Activated T-helper 1 cell treated with anti-CD3 and anti-CD28 coated beads, Interleukin-12 subunit alpha, Interleukin-12 subunit beta, Interleukin-2, Interleukin-4 antibody, amounts not matched to agents 30 ng/mL and 10 ng/mL and 1 ng/mL, durations not matched to agents 14 hours and 24 hours and 36 hours (primary cell): Measurements from ENCODE around the gene MLN. TPM values are rescaled to one million over a fixed set of nuclear protein-coding genes. Genes with fewer than 3 reads are reported as not detected.
"Not testable (repeated sequence)": the region's sequence is repeated elsewhere in the genome, so short reads cannot be mapped to it uniquely, and the experiment has no call there.

Source experiments
- DNase-seq: peaks from one replicate; pipeline ENCODE4 v3.0.0; 2021; ENCODE audit warnings: low spot score
- H3K27ac Mint-ChIP-seq: one replicate; pipeline ENCODE4 v1.8.0; 2021; ENCODE audit warnings: mild to moderate bottlenecking, mixed read lengths
- H3K27me3 Mint-ChIP-seq: one replicate; pipeline ENCODE4 v1.8.0; 2022; ENCODE audit warnings: mild to moderate bottlenecking, moderate library complexity, mixed read lengths; ENCODE audit not compliant: insufficient read depth
- H3K36me3 Mint-ChIP-seq: one replicate; pipeline ENCODE4 v1.8.0; 2021; ENCODE audit warnings: low read depth, mixed read lengths
- H3K4me1 Mint-ChIP-seq: one replicate; pipeline ENCODE4 v1.8.0; 2021; ENCODE audit warnings: low read depth, mixed read lengths
- H3K4me3 Mint-ChIP-seq: one replicate; pipeline ENCODE4 v1.8.0; 2021; ENCODE audit warnings: mild to moderate bottlenecking, moderate library complexity, mixed read lengths
- H3K9me3 Mint-ChIP-seq: one replicate; pipeline ENCODE4 v1.8.0; 2021; ENCODE audit warnings: mixed read lengths
- intact Hi-C: fragments of 100-400 bp; cut with micrococcal nuclease; formaldehyde crosslinking; loops from one replicate; pipeline ENCODE4 v1.15.1; 2024
- total RNA-seq: library from RNA; stranded (reverse); gene quantifications from 2 replicates; pipeline ENCODE4 v1.2.3, GENCODE V29; 2022

Gene MLN
- total RNA-seq, 1 donor from 2014 or later = not detected

- DNase-seq = no peak
- H3K36me3 Mint-ChIP-seq = no peaks in the 10 kb centered on the region
- peak overlapping the region; percentile 16 for H3K27ac Mint-ChIP-seq
- H3K9me3 Mint-ChIP-seq = no peaks in the 10 kb centered on the region
- H3K4me3 Mint-ChIP-seq = no peak overlapping the region
- peaks cover 5% of the 10 kb centered on the region for H3K27me3 Mint-ChIP-seq
- H3K4me1 Mint-ChIP-seq = peaks cover 20% of the 10 kb centered on the region
- intact Hi-C loops = loop anchor here (2.0 kb wide), 2 partner anchors 19 to 63 kb away; no protein-coding TSS in a partner anchor
Observed at GRCh38 chr6:33841868-33842267, 38.1 kb upstream of the MLN start.

GRCh38 chr6:33841070-33841469 is 37.3 kb upstream of the MLN start:
- no peaks in the 10 kb centered on the region for H3K36me3 Mint-ChIP-seq
- intact Hi-C loops = loop anchor here (2.0 kb wide), 2 partner anchors 20 to 64 kb away; no protein-coding TSS in a partner anchor
- H3K27ac Mint-ChIP-seq = no peak overlapping the region
- peaks cover 7% of the 10 kb centered on the region for H3K27me3 Mint-ChIP-seq
- no peak overlapping the region for H3K4me3 Mint-ChIP-seq
- H3K4me1 Mint-ChIP-seq = peaks cover 20% of the 10 kb centered on the region
- no peaks in the 10 kb centered on the region for H3K9me3 Mint-ChIP-seq
- DNase-seq = no peak

GRCh38 chr6:33840048-33840926 is 36.5 kb upstream of the MLN start:
- peak; percentile 48 for DNase-seq
- Mint-ChIP-seq H3K9me3 (no peaks in the 10 kb centered on the region), H3K36me3 (no peaks in the 10 kb centered on the region), H3K27me3 (peaks cover 11% of the 10 kb centered on the region), H3K4me1 (peaks cover 20% of the 10 kb centered on the region), H3K27ac (peak overlapping the region; percentile 73), H3K4me3 (peak overlapping the region; percentile 28)
- intact Hi-C loops = loop anchor here (1.0 to 2.0 kb wide), 3 partner anchors 21 to 65 kb away; partner anchors contain the start of gene LEMD2

- H3K9me3 Mint-ChIP-seq = no peaks in the 10 kb centered on the region
- peaks cover 20% of the 10 kb centered on the region for H3K4me1 Mint-ChIP-seq
- no peak for DNase-seq
- intact Hi-C loops = loop anchor here (1.0 to 2.0 kb wide), 3 partner anchors 21 to 65 kb away; partner anchors contain the start of gene LEMD2
- H3K27ac Mint-ChIP-seq = peak overlapping the region; percentile 73
- no peaks in the 10 kb centered on the region for H3K36me3 Mint-ChIP-seq
- H3K4me3 Mint-ChIP-seq = peak overlapping the region; percentile 28
- peaks cover 11% of the 10 kb centered on the region for H3K27me3 Mint-ChIP-seq
Observed at GRCh38 chr6:33839399-33840047, 35.7 kb upstream of the MLN start.

- DNase-seq = no peak
- Mint-ChIP-seq H3K4me1 (peaks cover 20% of the 10 kb centered on the region), H3K4me3 (no peak overlapping the region), H3K27ac (no peak overlapping the region), H3K36me3 (no peaks in the 10 kb centered on the region), H3K9me3 (no peaks in the 10 kb centered on the region), H3K27me3 (peaks cover 11% of the 10 kb centered on the region)
- intact Hi-C loops = no loop called here
Observed at GRCh38 chr6:33838983-33839382, 35.2 kb upstream of the MLN start.

- no peak for DNase-seq
- Mint-ChIP-seq H3K4me1 (peaks cover 20% of the 10 kb centered on the region), H3K27ac (peak overlapping the region; percentile 37), H3K9me3 (no peaks in the 10 kb centered on the region), H3K36me3 (no peaks in the 10 kb centered on the region), H3K4me3 (no peak overlapping the region), H3K27me3 (peaks cover 11% of the 10 kb centered on the region)
- intact Hi-C loops = no loop called here
Observed at GRCh38 chr6:33837971-33838665, 34.3 kb upstream of the MLN start.

GRCh38 chr6:33836806-33837469 is 33.1 kb upstream of the MLN start:
- H3K4me3 Mint-ChIP-seq = no peak overlapping the region
- H3K36me3 Mint-ChIP-seq = no peaks in the 10 kb centered on the region
- H3K27me3 Mint-ChIP-seq = peaks cover 11% of the 10 kb centered on the region
- H3K27ac Mint-ChIP-seq = no peak overlapping the region
- no peak for DNase-seq
- intact Hi-C loops = no loop called here
- H3K4me1 Mint-ChIP-seq = peaks cover 20% of the 10 kb centered on the region
- no peaks in the 10 kb centered on the region for H3K9me3 Mint-ChIP-seq

GRCh38 chr6:33834401-33835392 is 30.9 kb upstream of the MLN start:
- DNase-seq = no peak
- H3K4me3 Mint-ChIP-seq = no peak overlapping the region
- peaks cover 9% of the 10 kb centered on the region for H3K4me1 Mint-ChIP-seq
- no peaks in the 10 kb centered on the region for H3K9me3 Mint-ChIP-seq
- peaks cover 9% of the 10 kb centered on the region for H3K27me3 Mint-ChIP-seq
- H3K36me3 Mint-ChIP-seq = no peaks in the 10 kb centered on the region
- intact Hi-C loops = no loop called here
- H3K27ac Mint-ChIP-seq = no peak overlapping the region

GRCh38 chr6:33833599-33833998 is 29.8 kb upstream of the MLN start:
- Mint-ChIP-seq H3K36me3 (no peaks in the 10 kb centered on the region), H3K4me3 (no peak overlapping the region), H3K9me3 (no peaks in the 10 kb centered on the region), H3K27ac (no peak overlapping the region), H3K4me1 (no peaks in the 10 kb centered on the region), H3K27me3 (peaks cover 13% of the 10 kb centered on the region)
- DNase-seq = no peak
- intact Hi-C loops = no loop called here

GRCh38 chr6:33832831-33833230 is 29.0 kb upstream of the MLN start:
- H3K36me3 Mint-ChIP-seq, H3K4me3 Mint-ChIP-seq, H3K27ac Mint-ChIP-seq, H3K9me3 Mint-ChIP-seq, intact Hi-C loops, DNase-seq, H3K4me1 Mint-ChIP-seq: not testable (repeated sequence)
- H3K27me3 Mint-ChIP-seq = peaks cover 13% of the 10 kb centered on the region

GRCh38 chr6:33831725-33832124 is 27.9 kb upstream of the MLN start:
- H3K36me3 Mint-ChIP-seq, H3K4me3 Mint-ChIP-seq: not testable (repeated sequence)
- peaks cover 17% of the 10 kb centered on the region for H3K27me3 Mint-ChIP-seq

More at GRCh38 chr6:33831725-33832124, 27.9 kb upstream of the MLN start:
- H3K9me3 Mint-ChIP-seq, DNase-seq, H3K4me1 Mint-ChIP-seq, H3K27ac Mint-ChIP-seq, intact Hi-C loops: not testable (repeated sequence)
